HepG2 (cell line): ENCODE measurements around the gene OGFOD3. TPM values are rescaled to one million over a fixed set of nuclear protein-coding genes. Genes with fewer than 3 reads are reported as not detected.
A peak's percentile ranks its signal among the peaks of the same experiment; 100 is the strongest.

Experiments
- FOXK1 ChIP-seq: sonication (generic); formaldehyde crosslinking; IDR thresholded peaks from 2 replicates; pipeline ENCODE4 v1.4.0; 2020; ENCODE audit warnings: low read depth, missing genetic modification reagents, borderline replicate concordance
- HOXA9 ChIP-seq: sonication (generic); formaldehyde crosslinking; IDR thresholded peaks from 2 replicates; pipeline ENCODE4 v1.8.1; 2022; ENCODE audit warnings: missing genetic modification reagents, mild to moderate bottlenecking, moderate library complexity, borderline replicate concordance
- KAT2B ChIP-seq: fragments of 150-350 bp; IDR thresholded peaks from 2 replicates; pipeline ENCODE4 v1.6.1; 2014; ENCODE audit warnings: low read depth, low read length, borderline replicate concordance
- PHF21A ChIP-seq: sonication (generic); formaldehyde crosslinking; IDR thresholded peaks from 2 replicates; pipeline ENCODE4 v1.5.0; 2020; ENCODE audit warnings: mild to moderate bottlenecking, missing genetic modification reagents
- POLR2A ChIP-seq, 2 experiments: IDR thresholded peaks; 2 replicates each; pipeline ENCODE4 v1.6.1; 2011; ENCODE audit warnings: low read depth in 2 of 2, low read length in 2 of 2, mild to moderate bottlenecking in 1 of 2, moderate library complexity in 1 of 2; ENCODE audit not compliant: insufficient read depth in 1 of 2
- RCOR2 ChIP-seq: IDR thresholded peaks from 2 replicates; pipeline ENCODE4 v1.6.1; 2016; ENCODE audit warnings: missing biosample characterization, missing genetic modification reagents
- TGIF2 ChIP-seq: IDR thresholded peaks from 2 replicates; pipeline ENCODE4 v1.6.1; 2016; ENCODE audit warnings: control low read depth, missing compliant biosample characterization
- TRIM24 ChIP-seq: sonication (generic); formaldehyde crosslinking; IDR thresholded peaks from 2 replicates; pipeline ENCODE4 v1.8.0; 2022; ENCODE audit warnings: mild to moderate bottlenecking, missing genetic modification reagents
- ZMYM2 ChIP-seq: sonication (generic); formaldehyde crosslinking; IDR thresholded peaks from 2 replicates; pipeline ENCODE4 v1.8.0; 2022; ENCODE audit warnings: mild to moderate bottlenecking, missing genetic modification reagents
- ZNF121 ChIP-seq: sonication (generic); formaldehyde crosslinking; IDR thresholded peaks from 2 replicates; pipeline ENCODE4 v1.5.0; 2020; ENCODE audit warnings: mild to moderate bottlenecking, missing genetic modification reagents
- ZNF234 ChIP-seq: sonication (generic); formaldehyde crosslinking; conservative IDR thresholded peaks from 2 replicates; pipeline ENCODE4 v1.5.1; 2020; ENCODE audit warnings: mild to moderate bottlenecking, missing genetic modification reagents
- polyA plus RNA-seq, 8 experiments: library from polyadenylated mRNA; depleted of rRNA in 3 of 8; stranded (reverse) in 7 of 8; unstranded in 1 of 8; fragments of >200 nt; fragmentation: Illumina TruSeq in 4 of 8; extraction: Trizol in 4 of 8; gene quantifications; 2 replicates each; pipeline versions ENCODE4 v1.2.1 to v1.2.3, GENCODE V29; 2011 to 2016; ENCODE audit warnings: low read depth in 4 of 8, missing spikeins in 1 of 8, mixed read lengths in 1 of 8; ENCODE audit not compliant: insufficient read depth in 1 of 8
- total RNA-seq, 5 experiments: library from RNA; depleted of rRNA; stranded (reverse); fragments of >200 nt; fragmentation: Illumina TruSeq; extraction: Trizol; gene quantifications; 2 replicates each; pipeline ENCODE4 v1.2.3, GENCODE V29; 2016; ENCODE audit warnings: low read depth in 1 of 5
- TF ChIP-seq, protein P1 (sequence below): sonication (generic); formaldehyde crosslinking; conservative IDR thresholded peaks from 2 replicates; pipeline ENCODE4 v1.4.0; 2020; ENCODE audit warnings: mild to moderate bottlenecking, missing genetic modification reagents, moderate library complexity
- TF ChIP-seq, protein P2 (sequence below): sonication (generic); formaldehyde crosslinking; IDR thresholded peaks from 2 replicates; pipeline ENCODE4 v1.5.1; 2020; ENCODE audit warnings: mild to moderate bottlenecking, missing genetic modification reagents
- TF ChIP-seq, protein P3 (sequence below): sonication (generic); formaldehyde crosslinking; IDR thresholded peaks from 2 replicates; pipeline ENCODE4 v1.5.0; 2020; ENCODE audit warnings: mild to moderate bottlenecking, missing genetic modification reagents
- TF ChIP-seq, protein P4 (sequence below): sonication (generic); formaldehyde crosslinking; IDR thresholded peaks from 2 replicates; pipeline ENCODE4 v1.9.0; 2021; ENCODE audit warnings: missing genetic modification reagents, borderline replicate concordance
- TF ChIP-seq, protein P5 (sequence below): sonication (generic); formaldehyde crosslinking; IDR thresholded peaks from 2 replicates; pipeline ENCODE4 v1.4.0; 2020; ENCODE audit warnings: missing genetic modification reagents, borderline replicate concordance

OGFOD3 gene
- total and polyA plus RNA-seq, 2 of the 13 experiments (the other 11 are each of a cell fraction or from before 2014, with no cell fraction given), result 40.0 to 42.1 TPM

DNA sequence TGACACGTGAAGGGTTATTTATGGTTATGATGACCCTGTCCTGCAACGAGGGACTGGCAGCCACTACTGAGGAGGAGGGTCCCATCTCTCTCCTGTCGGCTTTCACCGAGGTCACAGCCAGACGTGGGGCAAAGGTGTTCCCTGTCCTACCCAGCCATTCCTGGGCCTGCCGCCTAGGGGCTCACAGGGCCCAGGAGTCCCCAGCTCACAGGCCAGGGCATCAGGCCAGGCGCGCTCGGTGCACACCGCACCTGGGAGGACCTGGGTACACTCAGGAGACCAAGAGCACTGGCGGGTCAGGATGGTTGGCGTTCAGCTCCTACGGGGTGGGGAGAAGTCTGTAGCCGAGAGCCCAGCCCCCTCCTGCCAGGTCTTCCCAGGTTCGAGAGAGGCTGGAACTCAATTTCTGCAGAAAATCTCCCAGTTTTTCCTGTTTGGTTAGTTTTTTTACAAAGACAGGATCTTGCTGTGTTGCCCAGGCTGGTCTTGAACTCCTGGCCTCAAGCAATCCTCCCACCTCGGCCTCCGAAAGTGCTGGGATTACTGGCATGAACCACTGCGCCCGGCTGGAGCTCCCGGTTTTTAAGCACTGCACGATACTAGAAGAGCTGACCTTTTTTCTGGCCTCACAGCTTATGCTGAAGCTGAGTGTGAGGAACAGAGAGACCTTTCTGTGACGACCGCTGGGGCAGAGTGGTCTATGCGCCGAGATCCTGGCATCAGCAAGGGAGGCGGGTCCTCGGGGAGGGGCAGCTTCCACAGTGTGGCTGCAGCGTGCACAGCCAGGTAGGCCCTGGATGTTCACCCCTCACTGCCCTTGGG lies 24.5 kb upstream of the OGFOD3 start (continued):
- TF ChIP-seq, protein P1, sequence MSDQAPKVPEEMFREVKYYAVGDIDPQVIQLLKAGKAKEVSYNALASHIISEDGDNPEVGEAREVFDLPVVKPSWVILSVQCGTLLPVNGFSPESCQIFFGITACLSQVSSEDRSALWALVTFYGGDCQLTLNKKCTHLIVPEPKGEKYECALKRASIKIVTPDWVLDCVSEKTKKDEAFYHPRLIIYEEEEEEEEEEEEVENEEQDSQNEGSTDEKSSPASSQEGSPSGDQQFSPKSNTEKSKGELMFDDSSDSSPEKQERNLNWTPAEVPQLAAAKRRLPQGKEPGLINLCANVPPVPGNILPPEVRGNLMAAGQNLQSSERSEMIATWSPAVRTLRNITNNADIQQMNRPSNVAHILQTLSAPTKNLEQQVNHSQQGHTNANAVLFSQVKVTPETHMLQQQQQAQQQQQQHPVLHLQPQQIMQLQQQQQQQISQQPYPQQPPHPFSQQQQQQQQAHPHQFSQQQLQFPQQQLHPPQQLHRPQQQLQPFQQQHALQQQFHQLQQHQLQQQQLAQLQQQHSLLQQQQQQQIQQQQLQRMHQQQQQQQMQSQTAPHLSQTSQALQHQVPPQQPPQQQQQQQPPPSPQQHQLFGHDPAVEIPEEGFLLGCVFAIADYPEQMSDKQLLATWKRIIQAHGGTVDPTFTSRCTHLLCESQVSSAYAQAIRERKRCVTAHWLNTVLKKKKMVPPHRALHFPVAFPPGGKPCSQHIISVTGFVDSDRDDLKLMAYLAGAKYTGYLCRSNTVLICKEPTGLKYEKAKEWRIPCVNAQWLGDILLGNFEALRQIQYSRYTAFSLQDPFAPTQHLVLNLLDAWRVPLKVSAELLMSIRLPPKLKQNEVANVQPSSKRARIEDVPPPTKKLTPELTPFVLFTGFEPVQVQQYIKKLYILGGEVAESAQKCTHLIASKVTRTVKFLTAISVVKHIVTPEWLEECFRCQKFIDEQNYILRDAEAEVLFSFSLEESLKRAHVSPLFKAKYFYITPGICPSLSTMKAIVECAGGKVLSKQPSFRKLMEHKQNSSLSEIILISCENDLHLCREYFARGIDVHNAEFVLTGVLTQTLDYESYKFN (CRISPR knock-in tag), result no peak
- no peak for TF ChIP-seq TGIF2 (CRISPR knock-in tag)
- TF ChIP-seq TRIM24, result no peak
- TF ChIP-seq, protein P2, sequence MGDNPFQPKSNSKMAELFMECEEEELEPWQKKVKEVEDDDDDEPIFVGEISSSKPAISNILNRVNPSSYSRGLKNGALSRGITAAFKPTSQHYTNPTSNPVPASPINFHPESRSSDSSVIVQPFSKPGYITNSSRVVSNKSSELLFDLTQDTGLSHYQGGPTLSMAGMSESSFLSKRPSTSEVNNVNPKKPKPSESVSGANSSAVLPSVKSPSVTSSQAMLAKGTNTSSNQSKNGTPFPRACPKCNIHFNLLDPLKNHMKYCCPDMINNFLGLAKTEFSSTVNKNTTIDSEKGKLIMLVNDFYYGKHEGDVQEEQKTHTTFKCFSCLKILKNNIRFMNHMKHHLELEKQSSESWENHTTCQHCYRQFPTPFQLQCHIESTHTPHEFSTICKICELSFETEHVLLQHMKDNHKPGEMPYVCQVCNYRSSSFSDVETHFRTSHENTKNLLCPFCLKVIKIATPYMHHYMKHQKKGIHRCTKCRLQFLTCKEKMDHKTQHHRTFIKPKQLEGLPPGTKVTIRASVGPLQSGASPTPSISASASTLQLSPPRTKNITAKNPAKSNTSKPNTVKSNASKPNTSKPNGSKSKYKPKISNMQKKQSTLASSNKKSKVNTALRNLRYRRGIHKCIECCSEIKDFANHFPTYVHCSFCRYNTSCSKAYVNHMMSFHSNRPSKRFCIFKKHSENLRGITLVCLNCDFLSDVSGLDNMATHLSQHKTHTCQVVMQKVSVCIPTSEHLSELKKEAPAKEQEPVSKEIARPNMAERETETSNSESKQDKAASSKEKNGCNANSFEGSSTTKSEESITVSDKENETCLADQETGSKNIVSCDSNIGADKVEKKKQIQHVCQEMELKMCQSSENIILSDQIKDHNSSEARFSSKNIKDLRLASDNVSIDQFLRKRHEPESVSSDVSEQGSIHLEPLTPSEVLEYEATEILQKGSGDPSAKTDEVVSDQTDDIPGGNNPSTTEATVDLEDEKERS (CRISPR knock-in tag), result no peak
- no peak for TF ChIP-seq FOXK1 (CRISPR knock-in tag)
- TF ChIP-seq ZNF121, result 0 out of 2 replicates have a peak, but pooled peaks have one; percentile 14
- TF ChIP-seq KAT2B, result no peak
- no peak for TF ChIP-seq RCOR2 (CRISPR knock-in tag)
- TF ChIP-seq HOXA9, result no peak
- TF ChIP-seq, protein P3, sequence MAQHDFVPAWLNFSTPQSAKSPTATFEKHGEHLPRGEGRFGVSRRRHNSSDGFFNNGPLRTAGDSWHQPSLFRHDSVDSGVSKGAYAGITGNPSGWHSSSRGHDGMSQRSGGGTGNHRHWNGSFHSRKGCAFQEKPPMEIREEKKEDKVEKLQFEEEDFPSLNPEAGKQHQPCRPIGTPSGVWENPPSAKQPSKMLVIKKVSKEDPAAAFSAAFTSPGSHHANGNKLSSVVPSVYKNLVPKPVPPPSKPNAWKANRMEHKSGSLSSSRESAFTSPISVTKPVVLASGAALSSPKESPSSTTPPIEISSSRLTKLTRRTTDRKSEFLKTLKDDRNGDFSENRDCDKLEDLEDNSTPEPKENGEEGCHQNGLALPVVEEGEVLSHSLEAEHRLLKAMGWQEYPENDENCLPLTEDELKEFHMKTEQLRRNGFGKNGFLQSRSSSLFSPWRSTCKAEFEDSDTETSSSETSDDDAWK (CRISPR knock-in tag), result no peak
- no peak for TF ChIP-seq PHF21A (CRISPR knock-in tag)
- TF ChIP-seq, protein P4, sequence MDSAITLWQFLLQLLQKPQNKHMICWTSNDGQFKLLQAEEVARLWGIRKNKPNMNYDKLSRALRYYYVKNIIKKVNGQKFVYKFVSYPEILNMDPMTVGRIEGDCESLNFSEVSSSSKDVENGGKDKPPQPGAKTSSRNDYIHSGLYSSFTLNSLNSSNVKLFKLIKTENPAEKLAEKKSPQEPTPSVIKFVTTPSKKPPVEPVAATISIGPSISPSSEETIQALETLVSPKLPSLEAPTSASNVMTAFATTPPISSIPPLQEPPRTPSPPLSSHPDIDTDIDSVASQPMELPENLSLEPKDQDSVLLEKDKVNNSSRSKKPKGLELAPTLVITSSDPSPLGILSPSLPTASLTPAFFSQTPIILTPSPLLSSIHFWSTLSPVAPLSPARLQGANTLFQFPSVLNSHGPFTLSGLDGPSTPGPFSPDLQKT (CRISPR knock-in tag), result no peak
- no peak for TF ChIP-seq ZNF234 (CRISPR knock-in tag)
- peak in 1 of 2 experiments; percentile 5; a peak in 1 of 4 replicates for TF ChIP-seq POLR2A (IDR thresholded peaks at IDR 0.05; ENCODE audit: insufficient read depth in 1 of 2, low read depth in 2 of 2, low read length in 2 of 2)
- TF ChIP-seq ZMYM2, result no peak
- TF ChIP-seq, protein P5, sequence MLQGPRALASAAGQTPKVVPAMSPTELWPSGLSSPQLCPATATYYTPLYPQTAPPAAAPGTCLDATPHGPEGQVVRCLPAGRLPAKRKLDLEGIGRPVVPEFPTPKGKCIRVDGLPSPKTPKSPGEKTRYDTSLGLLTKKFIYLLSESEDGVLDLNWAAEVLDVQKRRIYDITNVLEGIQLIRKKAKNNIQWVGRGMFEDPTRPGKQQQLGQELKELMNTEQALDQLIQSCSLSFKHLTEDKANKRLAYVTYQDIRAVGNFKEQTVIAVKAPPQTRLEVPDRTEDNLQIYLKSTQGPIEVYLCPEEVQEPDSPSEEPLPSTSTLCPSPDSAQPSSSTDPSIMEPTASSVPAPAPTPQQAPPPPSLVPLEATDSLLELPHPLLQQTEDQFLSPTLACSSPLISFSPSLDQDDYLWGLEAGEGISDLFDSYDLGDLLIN (CRISPR knock-in tag), result no peak
- TF ChIP-seq, all 625 proteins: peak for 3
